Ovary (tissue), 9 donors: Measurements from ENCODE around the gene STIM1. TPM values are rescaled to one million over a fixed set of nuclear protein-coding genes. Genes with fewer than 3 reads are reported as not detected.

Source experiments
- DNase-seq, 5 donors: peaks; one replicate each; pipeline ENCODE4 v3.0.0-alpha.2; 2019 to 2020
- H3K27ac ChIP-seq, 2 donors: fragments of 200-600 bp; one replicate each; pipeline versions ENCODE4 v1.5.1 to v1.8.0; 2019 to 2022
- H3K27me3 ChIP-seq: fragments of 200-600 bp; one replicate; pipeline ENCODE4 v1.8.0; 2022
- H3K36me3 ChIP-seq: fragments of 200-600 bp; sonication (generic); one replicate; pipeline ENCODE4 v1.5.1; 2019
- H3K4me1 ChIP-seq: one replicate; pipeline ENCODE4 v1.8.1; 2013; ENCODE audit warnings: mild to moderate bottlenecking, moderate library complexity; ENCODE audit not compliant: insufficient read depth
- H3K4me3 ChIP-seq: fragments of 200-600 bp; sonication (generic); one replicate; pipeline ENCODE4 v1.5.1; 2017
- H3K9me3 ChIP-seq, 2 donors: fragments of 200-600 bp in 1 of 2; sonication (generic) in 1 of 2; one replicate each; pipeline versions ENCODE4 v1.5.1 to v1.8.1; 2013 to 2019; ENCODE audit warnings: mild to moderate bottlenecking in 1 of 2, moderate library complexity in 1 of 2
- CTCF ChIP-seq, 3 donors: fragments of 450-650 bp in 2 of 3; fragments of 200-600 bp in 1 of 3; IDR thresholded peaks; one replicate each; pipeline versions ENCODE4 v1.5.1 to v1.8.0; 2016 to 2022; ENCODE audit warnings: antibody characterized with exemption in 3 of 3, mild to moderate bottlenecking in 1 of 3
- EP300 ChIP-seq: sonication (generic); formaldehyde crosslinking; IDR thresholded peaks from one replicate; pipeline ENCODE4 v1.6.1; 2017; ENCODE audit warnings: antibody characterized with exemption
- POLR2A ChIP-seq: fragments of 450-650 bp; IDR thresholded peaks from one replicate; pipeline ENCODE4 v1.6.1; 2017; ENCODE audit warnings: antibody characterized with exemption, mild to moderate bottlenecking, moderate library complexity
- WGBS, 3 donors: extraction: QIAGEN DNeasy Blood & Tissue Kit in 1 of 3; methylation state at CpG; one replicate each; pipeline versions ENCODE4 v1.1.5 to v1.1.7; 2013 to 2017; 5-methylcytosine and 5-hydroxymethylcytosine counted together
- intact Hi-C, 4 donors: fragments of 100-400 bp; cut with DNase I; formaldehyde crosslinking; loops; one replicate each; pipeline versions ENCODE4 v1.11.0 to v1.15.1; 2022 to 2023
- polyA plus RNA-seq, 2 donors: library from polyadenylated mRNA; stranded (reverse); fragments of 200-250 nt in 1 of 2; fragments of 350-450 nt in 1 of 2; fragmentation: Illumina TruSeq in 1 of 2; extraction: RNeasy Lipid Tissue Mini Kit (QIAGEN cat#74804) in 1 of 2; gene quantifications; one replicate each; pipeline ENCODE4 v1.2.3, GENCODE V29; 2013 to 2014
- total RNA-seq, 7 donors: library from RNA; depleted of rRNA in 2 of 7; stranded (reverse); fragments of >200 nt in 2 of 7; fragmentation: NEBNext Ultra II Directional in 3 of 7; extraction: Animal tissue kit (Norgen Biotek cat#: 25700) in 3 of 7; gene quantifications; one replicate each; pipeline versions ENCODE4 v1.1.0 to v1.2.4, GENCODE V29; 2016 to 2023
- donor health status: DM: no; HTN: no; CAD: no; lungs with moderate emphysema.
- donor health status: DM: no; HTN: no; CAD: no.
- donor health status: Bipolar disorder and iron deficiency.
- donor health status: DM: yes; HTN: yes; CAD: no.
- donor health status: DM: no; HTN: no; CAD: no.
- donor health status: DM: yes; HTN: yes; CAD: no.

The STIM1 gene
- total and polyA plus RNA-seq, 9 donors: 26.1 to 75.2 (median 58.7) TPM

DNA sequence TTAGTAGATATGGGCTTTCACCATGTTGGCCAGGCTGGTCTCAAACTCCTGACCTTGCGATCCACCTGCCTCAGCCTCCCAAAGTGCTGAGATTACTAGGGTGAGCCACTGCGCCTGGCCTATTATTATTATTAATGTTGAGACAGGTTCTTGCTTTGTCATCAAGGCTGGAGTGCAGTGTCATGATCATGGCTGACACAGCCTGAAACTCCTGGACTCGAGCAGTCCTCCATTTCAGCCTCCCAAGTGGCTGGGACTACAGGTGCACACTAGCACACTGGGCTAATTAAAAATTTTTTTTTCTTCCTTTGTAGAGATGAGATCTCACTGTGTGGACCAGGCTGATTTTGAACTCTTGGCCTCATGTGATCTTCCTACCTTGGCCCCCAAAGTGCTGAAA lies 102.0 kb downstream of the STIM1 start:
- no peak for TF ChIP-seq EP300
- no peak for TF ChIP-seq POLR2A
- TF ChIP-seq CTCF (IDR thresholded peaks at IDR 0.05): no peak
- H3K27me3 ChIP-seq: no peaks in the 10 kb centered on the region
- no peak for DNase-seq
- H3K36me3 ChIP-seq: no peaks in the 10 kb centered on the region
- no peak overlapping the region for H3K4me3 ChIP-seq
- H3K9me3 ChIP-seq: no peaks in the 10 kb centered on the region
- intact Hi-C loops: no loop called here
- H3K27ac ChIP-seq: no peak overlapping the region
- WGBS, 3 donors: 64 to 96% (median 84%) methylated on average over 3 of the region's 3 CpGs
- peaks cover 10% of the 10 kb centered on the region for H3K4me1 ChIP-seq

DNA sequence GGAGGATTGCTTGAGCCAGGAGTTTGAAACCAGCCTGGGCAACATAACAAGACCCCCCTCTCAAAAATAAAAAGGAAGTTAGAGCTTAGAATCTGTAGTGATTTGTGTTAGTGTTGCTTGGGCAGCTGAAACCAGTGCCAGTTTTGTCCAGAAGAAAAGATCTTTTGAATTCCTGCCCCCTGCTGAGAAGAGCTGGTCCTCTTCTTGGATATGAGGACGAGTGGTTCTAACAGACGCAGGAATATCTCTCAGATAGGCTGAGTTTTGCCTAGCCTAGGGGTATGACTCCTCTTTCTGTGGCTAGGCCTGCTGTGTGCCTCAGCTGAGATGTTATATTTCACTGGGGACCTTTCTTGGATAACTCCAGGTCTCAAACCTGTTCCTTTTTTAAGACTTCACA lies 102.8 kb downstream of the STIM1 start:
- H3K36me3 ChIP-seq: no peaks in the 10 kb centered on the region
- no peaks in the 10 kb centered on the region for H3K9me3 ChIP-seq
- no peak for TF ChIP-seq CTCF (IDR thresholded peaks at IDR 0.05)
- no peak for TF ChIP-seq EP300
- TF ChIP-seq POLR2A: no peak
- peaks cover 4% of the 10 kb centered on the region for H3K4me1 ChIP-seq
- no peak overlapping the region for H3K27ac ChIP-seq
- 59 to 77% (median 76%) methylated on average over 2 of the region's 2 CpGs for WGBS, 3 donors
- no peak for DNase-seq
- H3K27me3 ChIP-seq: no peaks in the 10 kb centered on the region
- no peak overlapping the region for H3K4me3 ChIP-seq
- intact Hi-C loops: no loop called here

- Histone ChIP-seq H3K4me1 (peaks cover 4% of the 10 kb centered on the region), H3K27me3 (no peaks in the 10 kb centered on the region), H3K4me3 (no peak overlapping the region), H3K9me3 (no peaks in the 10 kb centered on the region), H3K27ac (no peak overlapping the region), H3K36me3 (no peaks in the 10 kb centered on the region)
- 85 to 91% (median 88%) methylated on average over 5 of the region's 5 CpGs for WGBS, 3 donors
- TF ChIP-seq EP300 (no peak), POLR2A (no peak), CTCF (IDR thresholded peaks at IDR 0.05) (no peak)
- no peak for DNase-seq
- intact Hi-C loops: no loop called here
Observed at GRCh38 chr11:3959015-3959902, 103.8 kb downstream of the STIM1 start.

DNA sequence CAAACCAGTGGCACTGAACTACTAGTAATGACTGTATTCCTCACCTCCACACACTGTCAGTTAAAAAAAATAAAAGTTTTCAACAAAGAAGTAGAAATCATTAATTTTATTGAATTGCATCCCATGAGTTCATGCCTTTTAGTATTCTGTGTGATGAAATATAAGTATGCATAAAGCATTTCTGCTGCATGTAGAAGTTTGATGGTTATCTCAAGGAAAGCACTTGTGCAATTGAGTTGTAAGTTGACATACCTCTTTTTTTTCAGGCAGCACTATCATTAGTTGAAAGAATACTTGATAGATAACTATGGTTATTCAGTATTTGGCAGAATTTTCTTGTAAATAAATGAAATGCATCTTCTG lies 104.4 kb downstream of the STIM1 start:
- no peak for TF ChIP-seq CTCF (IDR thresholded peaks at IDR 0.05)
- TF ChIP-seq EP300: no peak
- TF ChIP-seq POLR2A: no peak
- H3K9me3 ChIP-seq: no peaks in the 10 kb centered on the region
- DNase-seq: no peak
- peaks cover 4% of the 10 kb centered on the region for H3K4me1 ChIP-seq
- H3K27me3 ChIP-seq: no peaks in the 10 kb centered on the region
- intact Hi-C loops: no loop called here
- no peaks in the 10 kb centered on the region for H3K36me3 ChIP-seq
- H3K27ac ChIP-seq: no peak overlapping the region
- no peak overlapping the region for H3K4me3 ChIP-seq
